GM18870 (cell line): ENCODE results near the gene CDA.

Experiments used
- ATAC-seq: cut with Tn5 transposase; IDR thresholded peaks from one replicate; pipeline ENCODE4 v1.9.1; 2021; ENCODE audit warnings: moderate library complexity; ENCODE audit not compliant: unreplicated experiment

CDA gene

GRCh38 chr1:20615946-20616846 is 27.3 kb downstream of the CDA start:
- ATAC-seq = no peak

- no peak for ATAC-seq
Measured at GRCh38 chr1:20616847-20617487, 28.1 kb downstream of the CDA start.

- ATAC-seq = no peak
Measured at GRCh38 chr1:20618550-20618949, 29.7 kb downstream of the CDA start.

GRCh38 chr1:20619999-20620398 is 31.1 kb downstream of the CDA start:
- ATAC-seq = no peak

GRCh38 chr1:20621012-20621411 is 32.1 kb downstream of the CDA start:
- no peak for ATAC-seq

- no peak for ATAC-seq
Measured at GRCh38 chr1:20624709-20625108, 35.8 kb downstream of the CDA start.

- no peak for ATAC-seq
Measured at GRCh38 chr1:20625176-20626097, 36.5 kb downstream of the CDA start.

GRCh38 chr1:20626098-20626427 is 37.2 kb downstream of the CDA start:
- no peak for ATAC-seq

GRCh38 chr1:20626524-20626923 is 37.6 kb downstream of the CDA start:
- ATAC-seq = no peak

GRCh38 chr1:20630729-20631128 is 41.8 kb downstream of the CDA start:
- ATAC-seq = no peak

- no peak for ATAC-seq
Measured at GRCh38 chr1:20632386-20632785, 43.5 kb downstream of the CDA start.

GRCh38 chr1:20633190-20634064 is 44.5 kb downstream of the CDA start, which contains the start of gene PINK1:
TSS of gene PINK1 (plus strand) at chr1:20633458. CDS start at chr1:20633549, 91 bp downstream.
- ATAC-seq = no peak

- ATAC-seq = no peak
Measured at GRCh38 chr1:20634065-20634593, 45.2 kb downstream of the CDA start.

- ATAC-seq = no peak
Measured at GRCh38 chr1:20634594-20635084, 45.7 kb downstream of the CDA start.

- ATAC-seq = no peak
Measured at GRCh38 chr1:20636785-20637347, 48.0 kb downstream of the CDA start.

GRCh38 chr1:20640183-20640597 is 51.3 kb downstream of the CDA start:
- ATAC-seq = no peak

GRCh38 chr1:20641975-20642374 is 53.1 kb downstream of the CDA start:
- no peak for ATAC-seq

GRCh38 chr1:20643080-20643479 is 54.2 kb downstream of the CDA start:
- no peak for ATAC-seq

GRCh38 chr1:20644416-20644815 is 55.5 kb downstream of the CDA start:
- no peak for ATAC-seq

GRCh38 chr1:20645414-20645813 is 56.5 kb downstream of the CDA start:
- ATAC-seq = no peak
